Suprapubic skin (tissue), 4 donors: ENCODE measurements around the gene CHRNA4. TPM values are rescaled to one million over a fixed set of nuclear protein-coding genes. Genes with fewer than 3 reads are reported as not detected.
"Not testable (repeated sequence)": the region's sequence is repeated elsewhere in the genome, so short reads cannot be mapped to it uniquely, and the experiment has no call there.

Source experiments
- DNase-seq, 2 donors: peaks; one replicate each; pipeline ENCODE4 v3.0.0-alpha.2; 2019; ENCODE audit warnings: low spot score in 2 of 2
- H3K27ac ChIP-seq: fragments of 200-600 bp; sonication (generic); one replicate; pipeline ENCODE4 v1.5.1; 2019
- H3K27me3 ChIP-seq: fragments of 200-600 bp; sonication (generic); one replicate; pipeline ENCODE4 v1.5.1; 2019
- H3K36me3 ChIP-seq: fragments of 200-600 bp; sonication (generic); one replicate; pipeline ENCODE4 v1.5.1; 2019
- H3K4me1 ChIP-seq: fragments of 200-600 bp; sonication (generic); one replicate; pipeline ENCODE4 v1.5.1; 2019
- H3K4me3 ChIP-seq: fragments of 200-600 bp; sonication (generic); one replicate; pipeline ENCODE4 v1.5.1; 2019; ENCODE audit warnings: mild to moderate bottlenecking
- H3K9me3 ChIP-seq: fragments of 200-600 bp; sonication (generic); one replicate; pipeline ENCODE4 v1.5.1; 2019
- EP300 ChIP-seq: sonication (generic); formaldehyde crosslinking; IDR thresholded peaks from one replicate; pipeline ENCODE4 v1.6.1; 2017; ENCODE audit warnings: antibody characterized with exemption
- POLR2A ChIP-seq, 2 donors: fragments of 450-650 bp; IDR thresholded peaks; one replicate each; pipeline ENCODE4 v1.6.1; 2017; ENCODE audit warnings: antibody characterized with exemption in 2 of 2, mild to moderate bottlenecking in 2 of 2, moderate library complexity in 2 of 2
- POLR2AphosphoS5 ChIP-seq, 3 donors: sonication (generic); formaldehyde crosslinking; IDR thresholded peaks; one replicate each; pipeline ENCODE4 v1.6.1; 2017; ENCODE audit warnings: antibody characterized with exemption in 3 of 3
- WGBS: methylation state at CpG from one replicate; pipeline ENCODE4 v1.1.5; 2018; 5-methylcytosine and 5-hydroxymethylcytosine counted together
- total RNA-seq, 4 donors: library from RNA; depleted of rRNA; stranded (reverse); fragments of >200 nt; gene quantifications; one replicate each; pipeline ENCODE4 v1.1.0, GENCODE V29; 2016
- TF ChIP-seq, protein P1 (sequence below), 2 donors: fragments of 200-600 bp in 1 of 2; fragments of 450-650 bp in 1 of 2; sonication (generic) in 1 of 2; IDR thresholded peaks; one replicate each; pipeline ENCODE4 v1.5.1; 2016 to 2019; ENCODE audit warnings: antibody characterized with exemption in 2 of 2, mild to moderate bottlenecking in 1 of 2, moderate library complexity in 1 of 2

Gene CHRNA4
- total RNA-seq, 4 donors from 2014 or later = not detected

DNA sequence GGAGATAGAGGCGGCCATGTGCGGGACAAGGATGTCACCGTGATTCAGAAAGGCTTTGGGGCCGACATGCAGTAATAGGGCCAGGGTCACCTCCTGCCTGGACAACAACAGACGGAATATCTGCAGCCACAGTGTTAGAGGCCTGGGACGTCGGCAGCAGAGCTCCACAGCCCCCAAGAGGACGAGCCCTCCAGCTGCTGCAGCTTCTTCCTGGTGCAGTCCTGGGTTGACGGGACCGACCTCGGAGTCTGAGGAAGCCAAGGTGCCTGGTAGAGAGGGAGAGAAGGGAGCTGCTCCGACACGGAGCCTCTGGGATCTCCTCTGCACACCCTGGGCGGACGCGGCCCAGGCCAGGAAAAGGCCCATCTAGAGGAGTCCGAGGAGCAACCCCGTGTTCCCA is 23.2 kb upstream of the CHRNA4 start:
- 80% methylated on average over 8 of the region's 18 CpGs for WGBS
- peaks cover 52% of the 10 kb centered on the region for H3K27me3 ChIP-seq
- no peak overlapping the region for H3K27ac ChIP-seq
- no peaks in the 10 kb centered on the region for H3K4me1 ChIP-seq
- no peak for DNase-seq
- no peaks in the 10 kb centered on the region for H3K9me3 ChIP-seq
- no peaks in the 10 kb centered on the region for H3K36me3 ChIP-seq
- H3K4me3 ChIP-seq = no peak overlapping the region
- TF ChIP-seq POLR2A (IDR thresholded peaks at IDR 0.05) = no peak
- no peak for TF ChIP-seq EP300
- TF ChIP-seq POLR2AphosphoS5 (IDR thresholded peaks at IDR 0.05) = no peak

DNA sequence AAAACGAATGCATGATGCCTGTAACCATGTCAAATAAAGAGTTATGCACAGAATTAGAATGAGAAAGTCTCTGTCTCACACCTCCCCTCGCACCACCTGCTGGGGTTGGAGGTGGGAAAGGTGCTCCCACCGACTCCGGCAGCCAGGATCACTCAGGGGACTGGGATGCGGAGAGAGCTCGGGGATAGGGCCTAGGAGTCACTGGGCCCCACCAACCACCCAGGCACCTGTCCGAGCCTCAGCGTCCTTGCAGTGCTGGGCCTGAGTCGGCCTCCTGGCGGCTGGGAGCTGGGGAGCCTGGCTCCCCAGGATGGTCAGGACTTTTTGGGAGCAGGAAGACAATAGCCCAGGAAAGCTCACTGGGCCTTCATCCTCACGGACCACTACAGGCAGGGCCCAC is 22.4 kb upstream of the CHRNA4 start:
- Histone ChIP-seq H3K27ac (no peak overlapping the region), H3K4me1 (no peaks in the 10 kb centered on the region), H3K4me3 (no peak overlapping the region), H3K9me3 (no peaks in the 10 kb centered on the region), H3K36me3 (no peaks in the 10 kb centered on the region), H3K27me3 (peaks cover 60% of the 10 kb centered on the region)
- TF ChIP-seq EP300 = no peak
- TF ChIP-seq POLR2A (IDR thresholded peaks at IDR 0.05) = no peak
- TF ChIP-seq, protein P1, sequence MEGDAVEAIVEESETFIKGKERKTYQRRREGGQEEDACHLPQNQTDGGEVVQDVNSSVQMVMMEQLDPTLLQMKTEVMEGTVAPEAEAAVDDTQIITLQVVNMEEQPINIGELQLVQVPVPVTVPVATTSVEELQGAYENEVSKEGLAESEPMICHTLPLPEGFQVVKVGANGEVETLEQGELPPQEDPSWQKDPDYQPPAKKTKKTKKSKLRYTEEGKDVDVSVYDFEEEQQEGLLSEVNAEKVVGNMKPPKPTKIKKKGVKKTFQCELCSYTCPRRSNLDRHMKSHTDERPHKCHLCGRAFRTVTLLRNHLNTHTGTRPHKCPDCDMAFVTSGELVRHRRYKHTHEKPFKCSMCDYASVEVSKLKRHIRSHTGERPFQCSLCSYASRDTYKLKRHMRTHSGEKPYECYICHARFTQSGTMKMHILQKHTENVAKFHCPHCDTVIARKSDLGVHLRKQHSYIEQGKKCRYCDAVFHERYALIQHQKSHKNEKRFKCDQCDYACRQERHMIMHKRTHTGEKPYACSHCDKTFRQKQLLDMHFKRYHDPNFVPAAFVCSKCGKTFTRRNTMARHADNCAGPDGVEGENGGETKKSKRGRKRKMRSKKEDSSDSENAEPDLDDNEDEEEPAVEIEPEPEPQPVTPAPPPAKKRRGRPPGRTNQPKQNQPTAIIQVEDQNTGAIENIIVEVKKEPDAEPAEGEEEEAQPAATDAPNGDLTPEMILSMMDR (IDR thresholded peaks at IDR 0.05) = no peak
- TF ChIP-seq POLR2AphosphoS5 (IDR thresholded peaks at IDR 0.05) = no peak
- WGBS = 35% methylated on average over 5 of the region's 11 CpGs
- DNase-seq = no peak

DNA sequence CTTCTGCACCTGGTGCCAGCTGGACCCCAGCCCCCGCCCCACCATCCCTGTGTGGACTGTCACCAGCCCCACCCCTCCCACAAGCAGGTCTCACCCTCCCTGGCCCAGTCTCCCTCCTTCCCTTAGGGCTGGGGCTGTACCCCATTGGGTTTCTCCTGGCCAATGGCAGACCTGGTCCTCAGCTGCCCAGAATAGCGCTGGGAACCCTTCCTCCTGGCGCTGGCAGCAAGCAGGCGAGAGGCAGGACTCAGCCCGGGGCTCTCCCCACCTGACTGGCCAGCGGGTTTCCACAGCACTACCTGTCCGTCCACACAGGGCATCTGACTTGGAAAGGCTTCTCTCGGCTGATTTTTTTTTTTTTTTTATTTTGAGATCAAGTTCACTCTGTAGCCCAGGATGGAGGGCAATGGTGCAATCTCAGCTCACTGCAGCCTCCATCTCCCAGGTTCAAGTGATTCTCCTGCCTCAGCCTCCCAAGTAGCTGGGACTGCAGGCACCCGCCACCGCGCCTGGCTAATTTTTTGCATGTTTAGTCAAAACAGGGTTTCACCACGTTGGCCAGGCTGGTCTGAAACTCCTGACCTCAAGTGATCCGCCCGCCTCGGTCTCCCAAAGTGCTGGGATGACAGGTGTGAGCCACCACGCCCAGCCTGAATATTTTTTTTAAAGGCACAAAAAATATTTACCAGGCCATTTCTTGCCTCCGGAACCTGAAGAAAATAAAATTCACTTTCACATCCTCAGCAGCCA is 21.6 kb upstream of the CHRNA4 start:
- Histone ChIP-seq H3K4me1 (no peaks in the 10 kb centered on the region), H3K36me3 (no peaks in the 10 kb centered on the region), H3K27ac (no peak overlapping the region), H3K9me3 (no peaks in the 10 kb centered on the region), H3K4me3 (no peak overlapping the region), H3K27me3 (peaks cover 68% of the 10 kb centered on the region)
- DNase-seq = no peak
- no peak for TF ChIP-seq POLR2A (IDR thresholded peaks at IDR 0.05)
- TF ChIP-seq EP300 = no peak
- TF ChIP-seq, protein P1 (IDR thresholded peaks at IDR 0.05) = no peak
- no peak for TF ChIP-seq POLR2AphosphoS5 (IDR thresholded peaks at IDR 0.05)
- 65% methylated on average over 16 of the region's 17 CpGs for whole genome bisulfite sequencing

DNA sequence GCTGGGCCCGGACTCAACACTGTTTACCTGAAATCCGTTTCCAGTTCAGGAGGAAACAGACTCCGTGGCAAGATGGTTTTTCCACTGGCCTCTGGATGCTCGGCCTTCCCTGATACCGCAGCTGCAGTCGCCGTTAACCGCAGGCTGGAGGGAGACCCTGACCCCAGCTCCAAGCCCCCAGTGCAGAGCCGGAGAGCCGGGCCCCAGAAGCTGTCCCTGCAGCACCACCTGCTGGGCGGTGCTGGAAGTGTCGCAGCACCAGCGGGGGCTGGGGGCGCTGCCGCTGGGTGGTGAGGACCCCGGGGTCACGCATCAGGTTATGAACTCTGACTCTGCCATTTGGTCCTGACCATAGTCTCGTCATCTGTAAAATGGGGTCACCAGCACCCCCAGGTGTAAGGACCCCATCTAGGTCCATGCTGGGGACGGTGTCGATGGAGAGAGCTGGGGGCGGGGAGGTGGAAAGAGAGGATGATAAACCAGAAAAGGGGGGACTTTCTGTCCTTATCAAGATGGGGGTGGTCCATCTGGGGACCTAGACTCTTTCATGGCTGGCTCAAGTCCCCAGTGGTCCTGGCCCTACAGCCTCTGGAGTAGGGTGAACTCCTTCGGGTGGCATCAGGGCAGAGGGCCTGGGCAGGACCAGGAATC is 20.8 kb upstream of the CHRNA4 start:
- H3K27me3 ChIP-seq = peaks cover 76% of the 10 kb centered on the region
- WGBS = 32% methylated on average over 7 of the region's 22 CpGs
- H3K4me3 ChIP-seq = no peak overlapping the region
- no peak overlapping the region for H3K27ac ChIP-seq
- H3K9me3 ChIP-seq = no peaks in the 10 kb centered on the region
- no peak for TF ChIP-seq EP300
- TF ChIP-seq, protein P1 (IDR thresholded peaks at IDR 0.05) = peak; percentile 79 to 95
- no peaks in the 10 kb centered on the region for H3K4me1 ChIP-seq
- DNase-seq = no peak
- no peaks in the 10 kb centered on the region for H3K36me3 ChIP-seq

DNA sequence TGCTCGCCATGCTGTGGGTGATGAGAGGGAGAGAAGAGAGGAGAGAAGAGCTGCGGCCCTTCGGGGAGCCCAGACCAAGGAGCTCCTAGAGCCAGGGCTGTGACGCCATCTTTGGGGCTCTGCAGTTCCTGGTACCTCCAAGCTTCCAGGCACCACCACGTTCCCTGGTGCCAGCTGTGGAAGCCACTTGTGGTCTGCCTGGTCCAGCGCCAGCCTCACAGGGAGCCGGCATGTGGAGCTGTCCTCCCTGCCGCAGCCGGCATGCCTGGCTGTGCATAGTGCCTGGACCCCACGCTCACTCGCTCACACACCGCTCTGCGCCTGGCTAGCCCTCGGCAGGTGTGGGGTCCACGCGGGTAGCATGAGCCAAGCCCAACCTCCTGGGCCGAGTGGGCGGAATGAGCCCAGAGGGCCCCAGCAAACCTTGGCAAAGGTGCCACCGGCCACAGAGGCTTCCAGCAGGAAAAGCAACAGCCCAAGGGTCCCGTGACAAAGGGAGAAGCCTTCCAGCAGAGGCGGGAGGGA is 19.3 kb upstream of the CHRNA4 start:
- 82% methylated on average over 5 of the region's 21 CpGs for WGBS
- TF ChIP-seq EP300 (no peak), POLR2AphosphoS5 (IDR thresholded peaks at IDR 0.05) (no peak), POLR2A (IDR thresholded peaks at IDR 0.05) (no peak)
- TF ChIP-seq, protein P1 (IDR thresholded peaks at IDR 0.05) = no peak
- peaks cover 91% of the 10 kb centered on the region for H3K27me3 ChIP-seq

DNA sequence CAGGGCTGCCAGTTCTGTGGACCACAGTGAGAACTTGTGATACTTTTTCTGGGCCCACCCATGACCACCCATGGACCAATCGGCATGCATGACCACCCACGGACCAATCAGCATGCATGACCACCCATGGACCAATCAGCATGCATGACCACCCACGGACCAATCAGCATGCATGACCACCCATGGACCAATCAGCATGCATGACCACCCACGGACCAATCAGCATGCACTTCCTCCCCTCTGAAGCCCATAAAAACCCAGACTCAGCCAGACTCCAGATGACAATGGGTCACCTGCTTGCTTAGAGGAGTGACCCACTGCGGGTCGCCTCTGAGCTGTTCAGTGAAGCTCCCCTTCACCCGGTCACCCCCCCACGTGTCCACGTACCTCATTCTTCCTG is 18.7 kb upstream of the CHRNA4 start:
- H3K36me3 ChIP-seq, DNase-seq, H3K4me3 ChIP-seq, H3K4me1 ChIP-seq, H3K9me3 ChIP-seq, H3K27ac ChIP-seq: not testable (repeated sequence)
- 71% methylated on average over 4 of the region's 9 CpGs for WGBS
- H3K27me3 ChIP-seq = peaks cover 97% of the 10 kb centered on the region

More for the DNA sequence above, 19.3 kb upstream of the CHRNA4 start:
- Histone ChIP-seq H3K4me1 (no peaks in the 10 kb centered on the region), H3K36me3 (no peaks in the 10 kb centered on the region), H3K4me3 (no peak overlapping the region), H3K27ac (no peak overlapping the region), H3K9me3 (no peaks in the 10 kb centered on the region)
- no peak for DNase-seq
